CD1c-positive myeloid dendritic cell (primary cell): ENCODE data around the gene SORCS2.

Experiments used
- DNase-seq: peaks from one replicate; pipeline ENCODE4 v3.0.0-alpha.2; 2016; ENCODE audit errors: extremely low spot score

The SORCS2 gene

DNA sequence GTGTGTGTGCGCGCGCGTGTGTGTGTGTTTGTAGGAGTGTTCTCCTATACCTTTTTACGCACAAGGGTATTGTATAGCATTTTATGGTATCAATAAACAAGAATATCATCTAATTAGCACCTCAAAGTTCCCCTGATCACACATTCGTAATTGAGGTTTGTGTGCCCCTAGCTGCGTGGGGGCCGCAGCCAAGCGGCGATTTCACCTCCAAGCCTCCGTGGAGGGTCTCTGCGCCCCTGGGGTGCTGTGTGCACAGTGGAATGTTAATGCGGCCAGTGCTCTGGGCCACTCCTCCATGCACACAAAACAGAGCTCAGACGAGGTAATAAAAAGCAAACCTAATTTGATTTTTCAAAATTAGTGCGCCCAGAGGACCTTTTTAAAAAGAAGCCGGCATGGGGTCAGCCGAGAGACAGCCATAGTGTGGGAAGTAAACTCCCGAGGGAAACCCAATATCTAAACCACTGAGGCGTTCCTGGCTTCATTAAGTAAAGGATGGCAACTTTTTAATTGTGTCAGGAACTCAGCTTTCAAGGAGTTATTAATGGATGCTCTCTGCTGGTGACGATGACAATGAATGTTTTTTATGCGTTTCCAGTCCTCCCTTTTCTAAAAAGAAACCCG lies 110.6 kb downstream of the SORCS2 start:
- no peak for DNase-seq

DNA sequence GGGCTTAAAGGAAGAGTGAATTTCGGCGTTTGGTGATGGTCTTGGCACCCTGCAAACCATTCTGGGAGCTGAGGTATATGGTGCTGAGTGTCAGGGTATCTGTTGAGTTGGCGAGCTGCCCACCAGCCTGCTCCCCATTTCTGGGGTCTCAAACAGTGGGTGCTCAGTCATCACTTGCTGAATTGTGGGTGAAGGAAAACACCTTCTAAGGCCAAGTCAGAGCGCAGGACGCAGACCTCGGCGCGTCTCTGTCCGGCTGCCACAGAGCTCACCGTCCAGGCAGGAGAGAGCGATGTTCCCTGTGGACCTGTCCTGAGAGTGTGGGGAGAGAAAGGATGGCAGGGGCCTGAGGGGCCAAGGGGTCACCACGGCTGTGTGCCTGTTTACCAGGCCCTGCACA lies 111.2 kb downstream of the SORCS2 start:
- no peak for DNase-seq

DNA sequence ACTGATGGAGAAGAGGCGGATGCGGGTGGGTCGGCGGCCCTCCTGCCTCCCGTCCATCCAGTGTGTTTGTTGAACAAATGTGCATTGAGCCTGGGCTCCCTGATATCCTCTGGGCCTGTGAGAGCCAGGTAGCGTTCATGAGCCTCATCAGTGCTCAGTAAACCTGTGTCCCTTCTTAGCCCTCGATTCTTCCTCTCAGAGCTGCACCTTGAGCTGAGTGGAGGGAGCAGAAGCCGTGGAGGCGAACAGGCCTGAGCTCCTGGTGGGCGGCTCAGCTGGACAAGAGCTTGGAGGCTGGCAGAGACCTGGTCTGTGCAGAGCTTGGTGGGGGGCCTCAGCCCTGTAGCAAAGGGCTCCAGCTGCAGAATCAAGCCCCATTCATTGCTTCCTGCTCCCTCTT lies 112.1 kb downstream of the SORCS2 start:
- DNase-seq: no peak

DNA sequence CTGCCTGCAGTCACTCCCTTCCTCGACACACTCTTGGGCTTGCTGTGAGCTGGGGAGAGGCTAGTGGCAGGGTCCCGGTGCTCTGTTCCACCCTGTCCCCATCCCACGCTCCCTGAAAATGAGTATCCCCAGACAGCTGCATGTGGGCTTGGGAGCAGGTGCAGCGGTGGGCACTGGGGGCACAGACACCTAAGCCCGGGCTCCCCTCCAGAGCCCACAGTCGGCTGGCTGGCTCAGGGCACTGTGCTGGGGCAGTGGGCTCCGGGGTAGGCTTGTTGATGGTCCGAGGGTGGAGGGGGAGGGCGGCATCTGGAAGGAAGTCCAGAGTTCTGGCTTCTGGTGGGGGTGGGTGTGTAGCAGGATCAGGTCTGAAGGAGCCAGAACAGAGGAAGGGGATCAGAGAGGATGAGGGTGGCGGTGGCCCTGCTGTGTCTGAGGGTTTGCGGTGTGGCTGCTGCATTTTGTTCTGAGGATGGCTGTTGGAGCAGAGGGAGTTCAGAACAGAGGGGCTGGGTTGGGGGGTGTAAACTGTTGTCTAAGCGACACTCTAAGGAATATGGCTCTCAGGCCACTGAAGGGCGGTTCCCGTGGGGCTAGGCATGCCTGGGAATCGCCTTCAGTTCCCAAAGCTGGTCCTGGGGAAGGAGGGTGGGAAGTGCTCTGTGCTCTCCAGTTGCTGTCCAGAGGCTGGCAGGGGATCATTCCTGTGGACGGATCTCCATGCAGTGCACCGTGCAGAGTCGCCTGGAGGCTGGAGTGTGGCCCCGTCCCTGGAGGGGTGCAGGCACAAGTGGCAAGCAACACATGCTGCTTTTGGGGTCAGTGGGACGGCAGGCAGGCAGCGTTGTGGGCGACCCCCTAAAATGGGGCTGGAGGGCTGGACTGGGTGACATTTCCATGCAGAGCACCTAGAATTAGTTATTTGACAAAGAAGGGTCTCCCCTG lies 114.0 kb downstream of the SORCS2 start:
- no peak for DNase-seq

DNA sequence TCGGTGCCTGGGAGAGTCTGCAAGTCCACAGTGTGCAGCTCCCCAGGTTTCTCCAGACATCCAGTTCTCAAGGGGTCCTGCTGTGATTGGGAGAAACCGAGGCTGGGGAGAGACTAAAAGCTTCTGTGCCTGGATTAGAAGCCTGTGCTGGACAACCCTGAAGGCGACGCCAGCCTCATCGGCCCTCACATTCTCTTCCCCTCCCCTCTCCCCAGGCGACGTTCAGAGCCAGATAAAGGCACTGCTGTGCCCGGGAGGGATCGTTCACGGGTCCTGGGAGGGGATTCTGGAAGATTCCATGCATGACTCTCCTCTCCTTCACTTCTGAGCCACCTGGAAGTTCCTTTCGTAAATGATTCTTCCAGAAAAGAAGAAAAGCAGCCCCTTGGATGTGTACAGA lies 114.6 kb downstream of the SORCS2 start:
- no peak for DNase-seq

DNA sequence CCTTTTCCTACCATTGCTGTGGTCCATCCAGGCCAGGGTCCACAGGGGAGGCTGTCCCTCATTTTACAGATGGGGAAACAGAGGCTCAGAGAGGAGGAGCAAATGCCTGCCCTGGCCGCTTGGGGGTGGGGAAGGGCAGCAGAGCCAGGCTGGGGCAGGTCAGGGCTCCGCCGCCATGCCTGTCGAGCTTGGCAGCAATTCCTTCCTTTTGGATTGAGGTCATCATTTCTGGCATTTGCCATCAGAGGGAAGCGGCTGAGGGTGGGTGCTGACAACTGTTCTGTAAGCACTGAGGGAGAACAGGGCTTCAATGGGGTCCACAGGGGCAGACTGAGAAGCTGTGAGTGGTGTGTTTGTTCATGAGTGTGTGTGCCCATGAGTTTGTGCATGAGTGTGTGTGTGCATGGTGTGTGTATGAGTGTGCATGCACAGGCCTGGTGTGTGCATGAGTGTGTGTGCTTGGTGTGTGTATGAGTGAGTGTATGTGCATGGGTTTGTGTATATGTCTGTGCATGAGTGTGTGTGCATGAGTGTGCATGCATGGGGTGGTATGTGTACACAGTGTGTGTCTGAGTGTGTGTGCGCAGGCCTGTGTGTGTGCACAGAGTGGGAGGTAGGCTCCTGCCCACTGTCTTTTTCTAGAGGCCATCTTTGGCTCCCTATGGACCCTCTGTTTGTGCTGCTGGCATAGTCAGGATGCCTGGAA lies 115.2 kb downstream of the SORCS2 start:
- no peak for DNase-seq

DNA sequence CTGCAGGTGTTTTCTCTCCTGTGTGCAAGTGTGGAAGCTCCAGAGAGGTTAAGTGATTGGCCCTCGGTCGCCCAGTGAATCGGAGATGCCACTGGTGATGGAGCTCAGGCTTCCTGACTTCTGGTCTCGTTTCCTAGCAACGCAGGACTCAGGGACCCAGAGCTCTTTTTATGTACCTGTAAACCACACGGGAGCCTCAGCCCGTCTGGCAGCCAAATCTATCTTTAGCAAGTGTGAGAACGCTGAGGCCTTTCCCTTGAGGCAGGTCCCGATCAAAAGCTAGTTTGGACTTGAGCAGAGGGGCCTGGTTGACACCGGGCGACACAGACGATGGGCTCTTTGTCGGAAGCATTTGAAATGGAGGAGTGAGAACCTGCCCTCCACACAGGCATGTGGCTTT lies 116.8 kb downstream of the SORCS2 start:
- DNase-seq: no peak

DNA sequence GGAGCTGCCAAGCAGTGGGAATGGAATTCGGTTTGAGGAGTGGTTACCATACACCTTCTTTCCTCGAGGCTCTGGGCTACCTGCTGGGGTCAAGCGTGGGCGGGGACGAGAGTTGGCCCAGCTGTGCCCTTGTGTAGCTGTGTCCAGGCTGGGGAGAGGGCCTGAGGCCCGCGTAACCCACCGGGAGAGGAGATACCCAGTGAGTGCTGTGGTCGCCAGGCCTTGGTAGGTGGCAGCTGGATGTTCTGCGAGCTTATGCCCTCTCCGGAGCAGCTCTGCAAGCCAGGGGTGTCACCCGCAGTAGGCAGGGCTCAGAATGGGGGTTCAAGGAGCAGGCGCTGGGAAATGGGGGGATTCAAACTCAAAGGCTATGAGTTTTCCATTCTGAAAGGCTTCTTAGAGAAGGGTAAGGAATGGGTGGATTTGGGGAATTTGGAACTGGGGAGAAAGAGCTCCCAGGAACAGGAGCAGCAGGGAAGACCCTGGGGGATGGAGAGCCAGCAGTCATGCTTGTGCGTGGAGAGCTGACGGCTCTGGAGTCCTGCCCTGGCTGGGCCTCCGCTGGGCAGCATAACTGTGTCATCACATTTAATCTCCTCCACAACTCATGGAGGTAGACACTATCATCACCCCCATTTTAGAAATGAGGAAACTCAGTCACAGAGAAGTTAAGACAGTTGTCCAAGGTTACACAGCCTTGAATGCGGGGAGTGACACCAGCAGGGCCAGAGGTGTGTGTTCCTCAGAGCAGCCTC lies 117.5 kb downstream of the SORCS2 start:
- no peak for DNase-seq

DNA sequence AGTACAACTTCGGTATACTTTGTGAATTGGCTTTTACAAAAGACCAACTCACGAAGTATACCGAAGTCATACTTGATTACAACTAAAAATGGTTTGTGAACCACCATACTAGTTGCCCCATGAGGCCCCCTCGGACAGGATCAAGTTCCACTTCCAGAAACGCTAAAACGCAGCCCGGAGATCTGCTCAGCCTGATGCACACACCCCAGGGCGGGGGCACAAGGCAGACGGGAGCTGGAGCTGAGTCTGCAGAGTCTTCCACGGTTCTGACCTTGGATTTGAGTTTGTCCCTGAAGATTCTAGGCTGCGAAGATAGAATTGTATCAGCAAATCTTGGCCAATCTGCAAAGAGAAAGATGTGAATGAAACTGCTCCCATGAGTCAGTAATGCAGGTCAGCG lies 118.1 kb downstream of the SORCS2 start:
- DNase-seq: no peak

DNA sequence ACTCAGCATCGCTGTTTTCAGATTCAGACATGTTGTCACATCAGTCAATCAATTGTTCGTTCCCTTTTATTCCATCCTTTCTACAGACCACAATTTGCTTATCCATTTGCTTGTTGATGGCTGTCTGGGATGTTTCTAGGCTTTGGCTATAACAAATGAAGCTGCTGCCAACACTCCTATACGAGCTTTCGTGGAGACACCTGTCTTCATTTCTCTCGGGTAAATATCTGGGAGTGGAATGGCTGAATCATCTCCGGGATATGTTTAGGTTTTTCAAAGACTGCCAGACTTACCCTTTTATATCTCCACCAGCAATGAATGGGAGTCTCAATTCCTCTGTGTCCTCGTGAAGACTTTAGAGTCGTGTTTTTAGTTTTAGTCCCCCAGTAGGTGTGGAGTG lies 118.9 kb downstream of the SORCS2 start:
- no peak for DNase-seq

DNA sequence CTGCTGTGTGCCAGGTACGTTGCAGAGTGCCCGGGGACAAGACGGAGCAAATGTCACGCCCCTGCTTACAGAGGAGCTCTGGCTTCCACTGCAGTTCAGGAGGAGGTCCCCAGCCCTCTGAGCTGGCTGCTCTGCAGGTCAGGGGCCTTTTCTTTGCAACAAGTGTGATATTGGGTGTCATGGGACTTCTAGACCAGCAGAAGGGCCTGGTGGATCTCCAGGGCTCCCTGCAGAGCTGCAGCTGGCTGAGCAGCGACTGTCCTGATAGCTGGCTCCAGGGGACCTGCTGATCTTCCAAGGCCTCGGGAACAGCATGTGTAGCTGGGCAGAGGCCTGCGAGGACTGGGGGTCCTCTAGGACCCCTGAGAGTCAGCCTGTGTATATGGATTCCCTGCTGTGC lies 120.4 kb downstream of the SORCS2 start:
- DNase-seq: no peak

DNA sequence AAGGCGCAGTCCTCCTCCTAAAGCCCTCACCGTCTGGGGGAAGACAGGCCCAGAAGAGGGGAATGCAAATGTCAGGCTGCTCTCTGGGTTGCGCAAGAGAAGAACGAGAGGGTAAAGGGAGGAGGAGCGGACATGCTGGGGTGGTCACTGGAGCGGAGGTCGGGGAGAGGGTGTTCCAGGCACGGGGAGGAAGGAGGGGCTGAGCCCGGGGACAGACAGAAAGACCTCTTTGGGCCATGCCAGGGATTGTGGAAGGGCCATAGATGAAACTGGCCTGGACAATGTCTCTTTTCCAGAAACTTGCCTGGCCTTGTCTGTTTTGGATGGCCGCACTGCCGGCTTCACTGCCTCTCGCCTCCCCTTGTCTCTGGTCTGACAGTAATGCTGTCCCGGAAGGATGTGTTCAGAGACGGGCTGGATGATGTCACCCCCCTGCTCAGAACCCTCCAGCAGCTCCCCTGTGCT lies 121.0 kb downstream of the SORCS2 start:
- no peak for DNase-seq

DNA sequence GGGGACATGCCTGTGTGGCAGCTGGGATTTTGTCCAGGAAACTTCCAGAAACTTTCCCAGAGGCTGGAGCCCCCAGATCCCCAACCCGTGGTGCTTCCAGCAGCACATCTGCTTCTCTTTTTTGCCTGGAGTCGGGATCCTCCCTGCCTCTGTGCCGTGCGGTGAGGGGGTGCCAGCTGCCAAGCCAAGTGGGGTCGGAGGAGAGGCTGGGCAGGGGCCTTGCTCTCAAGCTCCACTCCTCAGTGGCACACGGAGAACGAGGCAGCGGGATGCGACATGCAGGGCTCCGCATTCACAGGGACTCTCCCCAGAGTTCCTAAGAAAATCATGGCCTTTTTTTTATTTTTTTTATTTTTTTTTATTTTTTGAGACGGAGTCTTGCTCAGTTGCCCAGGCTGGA lies 121.7 kb downstream of the SORCS2 start:
- DNase-seq: no peak

DNA sequence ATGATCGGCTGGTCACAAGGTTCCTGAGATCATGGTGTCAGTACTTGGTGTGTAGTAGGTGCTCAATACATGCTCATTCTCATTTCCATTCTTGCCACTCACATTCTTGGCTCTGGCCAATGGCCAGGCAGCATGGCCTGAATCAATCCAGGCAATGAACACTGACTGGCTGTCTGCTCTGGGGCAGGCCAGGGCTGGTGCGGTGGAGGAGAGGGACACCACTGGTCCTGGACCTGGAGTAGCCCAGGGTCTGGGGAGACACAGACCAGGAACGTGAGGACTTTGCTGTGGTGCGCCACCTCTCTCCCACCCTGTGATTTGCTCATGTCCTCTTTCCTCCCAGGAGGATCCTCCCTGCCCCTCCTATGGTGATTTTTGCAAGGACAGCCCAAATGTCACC lies 122.9 kb downstream of the SORCS2 start:
- DNase-seq: no peak

DNA sequence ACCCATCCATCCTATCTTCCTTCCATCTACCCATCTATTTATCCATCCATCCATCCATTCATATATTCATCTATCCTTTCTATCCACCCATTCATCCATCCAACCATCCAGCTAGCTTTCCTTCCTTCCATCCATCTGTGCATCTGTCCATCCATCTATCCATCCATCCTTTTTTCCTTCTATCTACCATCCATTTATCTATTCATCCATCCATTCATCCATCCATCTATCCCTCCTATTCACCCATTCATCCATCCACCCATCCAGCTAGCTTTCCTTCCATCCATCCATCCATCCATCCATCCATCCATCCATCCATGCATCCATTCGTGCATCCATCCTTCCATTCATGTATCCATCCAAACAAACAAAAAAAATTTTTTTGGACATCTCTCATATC lies 123.6 kb downstream of the SORCS2 start:
- no peak for DNase-seq

DNA sequence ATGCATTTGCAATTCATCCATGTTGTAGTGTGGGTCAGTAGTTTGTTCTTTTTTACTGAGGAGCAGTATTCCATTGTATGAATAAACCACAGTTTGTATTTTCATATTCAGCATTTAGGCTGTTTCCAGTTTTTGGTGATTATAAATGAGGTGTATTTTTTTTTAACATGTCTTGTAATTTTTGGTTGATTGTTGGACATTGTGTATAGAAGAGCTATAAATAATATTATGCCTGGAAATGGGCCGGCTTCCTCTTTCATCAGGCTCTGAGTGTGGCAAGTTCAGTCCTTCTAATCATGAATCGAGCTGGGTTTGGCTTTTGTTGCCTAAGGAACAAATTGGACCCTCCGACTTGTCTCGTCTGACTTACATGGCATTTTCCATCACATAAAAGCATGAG lies 126.7 kb downstream of the SORCS2 start:
- DNase-seq: no peak

DNA sequence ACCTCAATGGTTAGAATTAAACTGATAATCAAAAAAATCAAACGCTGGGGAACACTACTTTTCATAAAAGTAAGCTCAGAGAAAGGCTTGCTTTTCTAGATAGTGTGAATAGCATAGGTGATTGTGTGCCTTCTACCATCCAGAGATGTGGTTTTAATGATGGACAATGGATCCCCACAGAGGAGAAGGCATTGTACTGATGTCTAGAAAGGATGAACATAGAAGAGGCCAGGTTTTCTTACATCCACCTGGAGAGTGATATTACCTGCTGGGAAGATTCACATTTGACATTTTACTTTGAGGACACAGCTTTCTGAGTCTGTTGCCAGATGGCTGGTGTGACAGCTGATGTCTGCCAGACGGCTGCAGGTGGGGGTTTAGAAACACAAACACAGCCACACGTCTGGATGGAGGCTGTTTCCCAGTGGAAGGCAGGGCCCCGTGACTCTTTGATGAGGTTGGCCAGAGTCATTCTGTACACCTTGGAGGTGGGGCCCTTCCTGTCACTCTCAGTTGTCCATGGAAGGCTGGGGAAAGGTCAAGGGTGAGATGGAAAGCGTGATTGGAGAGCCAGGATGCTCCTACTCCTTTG lies 128.0 kb downstream of the SORCS2 start:
- DNase-seq: no peak

DNA sequence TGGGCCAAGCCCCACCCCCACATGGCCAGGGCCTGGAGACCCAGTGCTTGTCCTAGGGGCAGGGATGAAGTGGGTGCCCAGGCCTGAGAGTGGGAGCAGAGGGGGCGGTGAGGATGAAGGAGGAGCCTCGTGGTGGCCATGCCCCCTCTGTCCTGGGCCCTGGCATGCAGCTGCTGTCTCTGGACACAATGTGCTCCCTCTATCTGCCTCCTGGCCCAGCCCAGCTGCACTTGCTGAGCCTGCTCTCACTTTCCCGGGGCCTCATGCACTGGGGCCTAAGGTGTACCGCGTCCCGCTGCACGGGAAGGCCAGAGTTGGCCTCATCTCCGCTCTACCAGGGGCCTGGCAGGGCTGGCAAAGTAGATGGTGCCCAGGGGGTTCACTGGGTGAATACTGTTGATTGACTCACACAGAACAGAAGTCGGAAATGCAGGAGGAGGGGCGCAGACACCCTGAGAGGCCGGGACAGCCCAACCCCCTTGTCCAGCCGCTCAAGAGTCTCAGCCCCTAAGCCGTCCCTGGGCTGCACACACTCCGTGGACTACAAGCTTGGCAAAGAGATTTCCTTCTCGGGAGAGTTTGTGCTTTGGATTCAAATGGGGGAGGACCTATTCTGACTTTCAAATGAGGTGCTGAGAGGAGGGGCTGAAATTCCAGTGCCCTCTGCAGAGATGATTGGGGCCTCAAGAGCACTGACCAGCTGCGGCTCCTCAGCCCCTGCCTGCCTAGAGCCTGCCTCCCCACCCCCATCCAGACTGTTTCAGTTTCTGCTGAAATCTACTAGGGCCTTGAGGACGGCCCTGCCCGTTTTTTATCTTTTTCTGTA lies 130.0 kb downstream of the SORCS2 start:
- no peak for DNase-seq

DNA sequence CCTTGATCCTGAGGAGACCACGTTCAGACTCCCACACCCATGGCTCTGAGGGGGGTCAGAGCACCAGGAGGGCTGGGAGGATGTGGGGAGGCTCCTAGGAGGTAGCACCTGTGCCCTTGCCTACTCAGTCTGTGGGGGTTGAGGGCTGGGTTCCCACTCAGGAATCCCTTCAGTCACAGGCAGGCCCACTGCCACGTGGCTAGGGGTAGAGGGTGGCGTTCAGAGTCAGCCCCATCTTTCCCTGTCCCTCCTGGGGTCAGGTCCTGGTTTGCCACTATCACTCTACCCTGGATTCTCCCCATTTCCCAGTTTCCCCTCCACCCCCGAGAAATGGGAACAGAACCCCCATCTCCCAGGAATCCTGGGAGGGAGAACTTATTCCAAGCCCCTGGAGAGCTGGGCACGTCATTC lies 131.1 kb downstream of the SORCS2 start:
- DNase-seq: no peak

DNA sequence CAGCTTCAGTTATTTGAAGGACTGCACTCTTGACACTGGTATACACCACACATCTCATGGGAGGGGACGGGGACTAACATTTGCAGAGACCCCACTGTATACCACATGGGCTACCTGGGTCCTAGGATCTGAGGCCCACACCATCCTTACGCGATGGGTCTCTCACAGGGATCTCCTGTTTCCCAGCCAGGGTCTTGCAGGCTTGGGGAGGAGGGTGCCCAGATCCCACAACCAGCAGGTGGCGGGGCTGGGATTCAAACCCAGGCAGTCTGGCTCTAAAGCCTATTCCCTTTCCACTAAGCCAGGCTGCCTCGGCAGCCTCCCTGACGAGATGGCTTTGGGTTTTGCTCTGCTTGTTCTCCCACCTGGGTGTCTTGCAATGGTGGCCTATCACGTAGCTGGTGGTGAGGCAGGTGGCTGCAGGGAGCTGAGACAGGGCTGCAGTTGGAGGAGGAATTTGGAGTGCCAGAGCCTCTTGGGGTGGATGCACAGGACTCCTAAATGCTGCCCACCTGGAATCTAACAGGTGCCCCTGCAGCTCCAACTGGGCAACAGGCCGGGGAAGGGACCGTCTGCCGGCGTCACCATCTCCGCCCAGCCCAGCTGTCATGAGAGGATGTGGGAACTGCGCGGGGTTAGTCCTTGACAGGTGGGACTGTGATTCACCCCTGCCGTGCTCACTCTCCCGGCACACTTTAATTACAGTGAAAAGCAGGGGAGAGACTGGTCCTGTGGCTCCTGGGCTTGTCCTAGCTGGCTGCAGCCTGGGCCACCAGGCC lies 131.7 kb downstream of the SORCS2 start:
- DNase-seq: no peak
